ENCODE data around the gene GALR1. TPM values are rescaled to one million over a fixed set of nuclear protein-coding genes. Genes with fewer than 3 reads are reported as not detected.

GALR1 gene
- total RNA-seq (2014; rRNA removed; shearing (Covaris generic)), result not detected in 2 replicates

- DNase-seq (ENCODE audit: low read depth), result no peak
These were observed at the start of gene GALR1 for GRCh38 chr18:77249569-77250500. Gene GALR1 (plus strand): TSS chr18:77249848. CDS start chr18:77250549, 701 bp downstream.

DNA sequence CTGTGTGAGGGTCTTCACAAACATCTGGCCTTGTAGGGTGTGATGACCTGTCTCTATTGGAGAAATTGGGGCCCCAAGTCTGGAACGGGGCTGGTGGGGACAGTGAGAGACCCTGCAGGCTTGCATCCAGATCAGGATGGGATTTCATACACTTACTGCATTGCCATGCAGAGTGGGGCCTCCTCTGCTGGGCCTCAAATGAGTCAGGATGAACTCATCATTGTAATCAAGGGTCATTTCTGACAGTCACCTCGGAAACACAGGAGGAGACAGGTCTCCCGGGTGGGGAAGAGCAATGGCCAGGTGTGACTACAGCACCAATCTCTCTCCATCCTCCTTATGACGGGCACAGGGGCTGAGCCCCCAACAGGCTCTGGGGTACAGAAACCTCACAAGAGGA is 48.1 kb upstream of the GALR1 start:
- DNase-seq (ENCODE audit: low read depth), result peak; percentile 49

- DNase-seq (ENCODE audit: low read depth), result no peak
These were observed 47.3 kb upstream of the GALR1 start for GRCh38 chr18:77202329-77202728.

- DNase-seq (ENCODE audit: low read depth), result no peak
These were observed 46.6 kb upstream of the GALR1 start for GRCh38 chr18:77203071-77203470.

GRCh38 chr18:77203851-77204250 is 45.8 kb upstream of the GALR1 start:
- no peak for DNase-seq (ENCODE audit: low read depth)

DNA sequence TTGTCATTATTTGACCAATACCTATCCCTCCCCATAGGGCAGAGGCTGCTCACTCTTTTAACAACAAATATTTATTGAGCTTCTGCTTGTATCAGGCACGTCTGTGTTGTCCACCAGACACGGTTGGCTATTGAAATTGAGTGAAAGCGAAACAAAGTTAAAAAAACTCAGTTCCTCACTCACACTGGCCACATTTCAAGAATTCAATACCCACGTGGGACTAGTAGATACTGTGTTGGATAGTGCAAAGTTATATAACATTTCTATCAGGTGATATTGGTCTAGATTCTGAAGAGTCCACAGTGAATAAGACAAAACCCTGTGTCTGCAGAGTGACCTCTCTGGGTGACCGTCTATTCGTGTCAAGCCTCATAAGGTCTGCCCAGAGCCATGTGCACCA is 43.9 kb upstream of the GALR1 start:
- DNase-seq (ENCODE audit: low read depth), result no peak

DNA sequence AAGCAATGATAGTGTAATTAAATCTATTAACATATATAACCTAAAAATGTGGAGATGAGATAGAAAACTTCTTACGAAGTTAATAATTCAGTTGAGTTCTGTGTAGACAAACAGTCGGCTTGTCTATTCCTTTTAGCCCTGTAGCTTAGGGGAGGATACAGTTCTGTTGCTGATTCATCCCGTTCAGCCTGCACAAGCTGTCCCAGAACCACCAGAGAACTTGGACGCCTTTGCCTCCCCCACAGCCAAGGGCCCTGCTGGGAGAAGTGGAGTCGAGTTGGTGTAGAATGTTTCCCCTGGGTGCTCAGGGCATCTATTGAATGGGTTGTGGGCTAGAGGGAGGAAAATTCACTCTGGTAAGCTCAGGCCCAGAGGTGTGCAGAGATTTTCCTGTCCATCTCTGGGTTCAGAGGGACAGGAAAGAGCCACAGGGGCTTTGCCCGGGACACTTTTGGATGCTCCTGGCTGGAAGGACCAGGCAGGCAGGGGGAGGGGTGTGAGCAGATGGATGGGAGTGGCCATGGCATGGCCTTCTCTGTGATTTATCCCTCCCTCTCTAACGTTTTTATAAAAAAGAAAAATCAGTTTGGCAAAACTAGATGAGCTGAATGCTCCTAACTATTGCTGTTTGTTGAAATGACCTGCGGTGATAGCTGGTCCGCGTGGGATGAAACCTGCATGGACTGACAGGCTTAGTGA is 42.8 kb upstream of the GALR1 start:
- DNase-seq (ENCODE audit: low read depth), result peak; percentile 82

DNA sequence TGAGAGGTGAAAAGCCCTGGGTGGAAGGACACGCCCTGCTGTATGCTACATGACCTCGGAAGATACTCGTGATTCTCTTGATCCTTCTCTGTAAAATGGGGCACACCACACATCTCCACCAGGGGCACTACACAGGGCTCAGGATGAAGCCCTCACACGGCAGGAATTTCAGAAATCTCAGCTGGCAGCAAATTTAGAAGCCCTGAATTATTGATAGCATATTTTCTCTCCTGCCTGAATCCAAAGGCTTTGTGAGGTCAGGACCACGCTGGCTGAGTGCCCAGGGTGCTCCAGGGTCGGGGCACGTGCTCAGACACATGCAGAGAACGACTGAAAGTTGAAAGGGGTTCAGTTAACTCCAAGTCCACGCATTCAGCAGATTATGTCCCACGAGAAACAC is 42.1 kb upstream of the GALR1 start:
- DNase-seq (ENCODE audit: low read depth), result peak; percentile 82

GRCh38 chr18:77208964-77209363 is 40.7 kb upstream of the GALR1 start:
- DNase-seq (ENCODE audit: low read depth), result peak; percentile 91

- peak; percentile 70 for DNase-seq (ENCODE audit: low read depth)
These were observed 40.1 kb upstream of the GALR1 start for GRCh38 chr18:77209587-77209986.

DNA sequence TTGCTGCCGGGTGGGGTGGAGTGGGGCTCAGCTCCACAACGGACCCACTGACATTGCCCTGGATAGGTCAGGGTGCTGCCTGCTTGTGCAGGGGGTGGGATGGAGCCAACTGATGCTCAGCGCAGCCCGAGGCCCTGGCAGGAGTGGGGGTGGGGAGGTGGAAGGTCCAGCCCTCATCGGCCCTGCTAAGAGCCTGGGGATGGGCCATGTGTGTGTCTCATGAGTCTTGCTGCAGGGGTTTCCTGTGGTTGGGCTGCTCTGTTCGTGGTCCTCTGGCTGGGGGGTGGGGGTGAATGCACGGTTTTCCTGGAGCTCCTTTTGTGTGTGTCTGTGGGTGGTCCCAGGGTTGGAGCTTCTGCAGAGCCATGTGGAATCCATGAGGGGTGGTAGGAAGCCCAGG is 39.4 kb upstream of the GALR1 start:
- no peak for DNase-seq (ENCODE audit: low read depth)

GRCh38 chr18:77218642-77219041 is 31.0 kb upstream of the GALR1 start:
- no peak for DNase-seq (ENCODE audit: low read depth)

DNA sequence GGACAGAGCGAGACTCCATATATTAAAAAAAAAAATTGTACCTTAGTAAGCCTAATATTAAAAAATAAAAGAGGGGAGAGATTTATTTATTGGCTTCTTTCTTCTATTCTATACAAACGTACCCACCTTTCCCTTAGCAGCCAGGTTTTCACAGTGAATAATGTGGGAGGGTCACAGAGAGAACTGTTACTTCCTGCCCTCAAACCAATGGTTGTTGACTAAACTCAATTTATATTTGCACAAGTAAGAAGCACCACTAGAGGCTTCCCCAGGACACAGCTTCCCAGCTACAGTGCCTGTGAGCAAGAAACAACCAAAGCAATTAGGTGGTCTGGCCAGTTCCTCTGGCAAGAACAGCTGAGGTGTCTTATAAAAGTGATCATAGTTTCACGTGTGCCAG is 28.9 kb upstream of the GALR1 start:
- no peak for DNase-seq (ENCODE audit: low read depth)

DNA sequence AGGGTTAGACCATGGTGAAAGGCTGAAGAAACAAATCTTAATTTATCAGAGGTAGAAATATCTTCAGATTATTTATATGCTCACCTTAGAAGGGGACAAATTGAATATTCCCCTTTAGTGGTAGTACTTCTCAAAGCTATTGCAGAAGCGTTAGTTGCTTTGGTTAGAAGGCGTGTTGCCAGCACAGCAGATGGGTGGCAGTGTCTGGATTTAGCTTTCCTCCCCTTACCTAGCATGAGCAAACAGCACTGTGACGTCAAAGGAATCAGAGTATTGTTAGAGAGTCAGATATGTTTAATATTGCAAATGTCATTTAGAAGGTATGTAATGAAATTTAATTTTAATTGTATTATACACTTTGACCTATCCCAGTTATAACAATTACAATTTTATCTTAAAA is 27.2 kb upstream of the GALR1 start:
- no peak for DNase-seq (ENCODE audit: low read depth)

DNA sequence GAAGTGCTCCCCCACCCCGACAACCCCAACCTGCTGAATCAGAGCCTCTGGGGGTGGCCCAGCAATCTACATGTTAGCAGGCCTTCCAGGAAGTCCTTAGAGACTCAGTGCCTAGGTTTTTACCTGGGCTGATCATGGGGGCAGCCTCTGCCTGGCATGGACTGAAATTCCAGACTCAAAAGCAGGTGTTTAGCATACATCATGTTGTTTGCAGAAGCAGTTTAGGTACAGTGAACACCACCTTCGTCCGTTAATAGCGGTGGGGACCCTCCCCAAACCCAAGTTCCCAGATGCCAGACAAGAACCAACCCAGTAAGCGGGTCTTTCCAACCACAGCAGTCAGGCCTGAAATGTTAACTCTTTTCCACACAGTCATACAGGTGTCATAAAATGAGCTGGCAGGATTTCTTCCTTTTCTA is 26.4 kb upstream of the GALR1 start:
- no peak for DNase-seq (ENCODE audit: low read depth)

DNA sequence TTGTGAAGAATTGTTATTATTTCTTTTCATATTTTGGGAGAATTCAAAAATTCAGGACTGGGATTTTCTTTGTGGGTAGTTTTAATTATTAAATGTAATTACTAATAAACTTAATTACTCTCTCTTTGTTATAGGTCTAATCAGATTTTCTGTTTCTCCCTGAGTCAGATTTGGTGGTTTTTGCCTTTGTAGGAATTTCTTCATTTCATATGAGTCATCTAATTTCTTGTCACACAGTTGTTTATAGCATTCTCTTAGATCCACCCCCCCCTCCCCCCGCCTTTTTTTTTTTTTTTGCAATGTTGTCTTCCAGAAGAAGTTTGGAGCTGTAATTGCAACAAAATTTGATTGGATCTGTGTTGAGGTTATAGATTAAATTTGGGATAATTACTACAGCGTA is 26.0 kb upstream of the GALR1 start:
- peak; percentile 79 for DNase-seq (ENCODE audit: low read depth)

DNA sequence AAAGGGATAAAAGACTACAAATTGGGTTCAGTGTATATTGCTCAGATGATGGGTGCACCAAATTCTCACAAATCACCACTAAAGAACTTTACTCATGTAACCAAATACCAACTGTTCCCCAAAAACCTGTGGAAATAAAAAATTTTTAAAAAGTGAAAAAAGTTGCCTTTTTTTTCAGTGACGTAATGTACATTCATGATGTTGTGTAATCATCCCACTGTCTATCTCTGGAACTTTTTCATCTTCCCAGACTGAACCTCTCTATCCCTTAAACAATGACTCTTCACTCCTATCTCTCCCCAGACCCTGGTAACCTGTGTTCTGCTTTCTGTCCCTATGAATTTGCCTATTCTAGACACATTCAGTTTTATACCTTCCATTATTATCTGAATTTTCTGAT is 19.0 kb upstream of the GALR1 start:
- no peak for DNase-seq (ENCODE audit: low read depth)

- no peak for DNase-seq (ENCODE audit: low read depth)
These were observed 14.9 kb upstream of the GALR1 start for GRCh38 chr18:77234504-77235365.

- DNase-seq (ENCODE audit: low read depth), result peak; percentile 11
These were observed 10.4 kb upstream of the GALR1 start for GRCh38 chr18:77239285-77239684.

GRCh38 chr18:77248873-77249568 is 627 bp upstream of the GALR1 start:
- no peak for DNase-seq (ENCODE audit: low read depth)

DNA sequence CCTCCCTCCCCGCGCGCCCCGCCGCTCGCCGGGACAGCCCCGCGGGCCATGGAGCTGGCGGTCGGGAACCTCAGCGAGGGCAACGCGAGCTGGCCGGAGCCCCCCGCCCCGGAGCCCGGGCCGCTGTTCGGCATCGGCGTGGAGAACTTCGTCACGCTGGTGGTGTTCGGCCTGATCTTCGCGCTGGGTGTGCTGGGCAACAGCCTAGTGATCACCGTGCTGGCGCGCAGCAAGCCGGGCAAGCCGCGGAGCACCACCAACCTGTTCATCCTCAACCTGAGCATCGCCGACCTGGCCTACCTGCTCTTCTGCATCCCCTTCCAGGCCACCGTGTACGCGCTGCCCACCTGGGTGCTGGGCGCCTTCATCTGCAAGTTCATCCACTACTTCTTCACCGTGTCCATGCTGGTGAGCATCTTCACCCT is 865 bp downstream of the GALR1 start:
- no peak for DNase-seq (ENCODE audit: low read depth)

Measured in M059J (cell line).